A549 (cell line): Measurements from ENCODE around the gene ARHGEF7.

Experiments used
- BHLHE40 ChIP-seq: IDR thresholded peaks from 2 replicates; pipeline ENCODE4 v1.6.1; 2012; ENCODE audit warnings: low read depth, low read length, inconsistent platforms
- CTCF ChIP-seq: fragments of >200 bp; sonication (Bioruptor Twin); formaldehyde crosslinking; IDR thresholded peaks from 3 replicates; pipeline ENCODE4 v1.5.1; 2016
- ELK1 ChIP-seq: fragments of 150-350 bp; IDR thresholded peaks from 2 replicates; pipeline ENCODE4 v1.6.1; 2014; ENCODE audit warnings: low read depth, mild to moderate bottlenecking, low read length
- HOXA7 ChIP-seq: fragments of 250-450 bp; sonication (Bioruptor Pico); IDR thresholded peaks from 2 replicates; pipeline ENCODE4 v1.5.0; 2020; ENCODE audit warnings: mild to moderate bottlenecking, moderate library complexity
- MAFK ChIP-seq: fragments of 450-650 bp; IDR thresholded peaks from 2 replicates; pipeline ENCODE4 v1.6.1; 2014; ENCODE audit not compliant: partially characterized antibody
- POLR2A ChIP-seq: IDR thresholded peaks from 2 replicates; pipeline ENCODE4 v1.6.1; 2012; ENCODE audit warnings: mild to moderate bottlenecking, low read length
- RAD21 ChIP-seq, 2 experiments: fragments of >200 bp in 1 of 2; sonication (Bioruptor Twin) in 1 of 2; formaldehyde crosslinking in 1 of 2; IDR thresholded peaks in 1 of 2; conservative IDR thresholded peaks in 1 of 2; 2 replicates in 1 of 2; 3 replicates in 1 of 2; pipeline ENCODE4 v1.6.1; 2012 to 2018; ENCODE audit warnings: inconsistent platforms in 1 of 2
- ZFP36 ChIP-seq: fragments of 450-650 bp; IDR thresholded peaks from 2 replicates; pipeline ENCODE4 v1.6.1; 2014; ENCODE audit warnings: borderline replicate concordance; ENCODE audit not compliant: partially characterized antibody

GRCh38 chr13:111175935-111176334, 60.8 kb downstream of the ARHGEF7 start:
- TF ChIP-seq ELK1, result no peak
- no peak for TF ChIP-seq CTCF
- TF ChIP-seq BHLHE40, result no peak
- no peak for TF ChIP-seq ZFP36
- no peak for TF ChIP-seq RAD21 (conservative IDR thresholded peaks at IDR 0.05 in 1 of 2, IDR thresholded peaks at IDR 0.05 in 1 of 2)
- TF ChIP-seq POLR2A, result no peak
- no peak for TF ChIP-seq HOXA7
- TF ChIP-seq MAFK, result no peak
